Amniotic epithelial cell (primary cell): ENCODE measurements around the gene FAM24A.

ENCODE experiments used
- DNase-seq: peaks from one replicate; pipeline ENCODE4 v3.0.0-alpha.2; 2010; ENCODE audit warnings: low read depth

Gene FAM24A

GRCh38 chr10:122931088-122931906 is 20.9 kb downstream of the FAM24A start:
- peak; percentile 21 for DNase-seq

GRCh38 chr10:122939133-122939855 is 28.9 kb downstream of the FAM24A start:
- no peak for DNase-seq

- peak; percentile 79 for DNase-seq
Observed at GRCh38 chr10:122939856-122940543, 29.6 kb downstream of the FAM24A start.

GRCh38 chr10:122949296-122949695 is 38.9 kb downstream of the FAM24A start:
- DNase-seq: no peak

- DNase-seq: peak; percentile 98
Observed at GRCh38 chr10:122953902-122954730, 43.7 kb downstream of the FAM24A start, which contains the start of gene C10orf88. TSS of gene C10orf88 (minus strand) at chr10:122954227. CDS start at chr10:122954178, 49 bp downstream.

GRCh38 chr10:122954731-122955050 is 44.3 kb downstream of the FAM24A start:
- no peak for DNase-seq

GRCh38 chr10:122955892-122956291 is 45.5 kb downstream of the FAM24A start:
- DNase-seq: no peak

GRCh38 chr10:122957474-122957873 is 47.1 kb downstream of the FAM24A start:
- DNase-seq: peak; percentile 21

- DNase-seq: peak; percentile 62
Observed at GRCh38 chr10:122962405-122962804, 52.0 kb downstream of the FAM24A start.
